ENCODE measurements around the gene GSS. TPM values are rescaled to one million over a fixed set of nuclear protein-coding genes. Genes with fewer than 3 reads are reported as not detected.

The GSS gene
- total and polyA plus RNA-seq, 2 of the 8 experiments (the other 6 are each of a cell fraction or from before 2014, with no cell fraction given), result 34.6 to 43.2 TPM

DNA sequence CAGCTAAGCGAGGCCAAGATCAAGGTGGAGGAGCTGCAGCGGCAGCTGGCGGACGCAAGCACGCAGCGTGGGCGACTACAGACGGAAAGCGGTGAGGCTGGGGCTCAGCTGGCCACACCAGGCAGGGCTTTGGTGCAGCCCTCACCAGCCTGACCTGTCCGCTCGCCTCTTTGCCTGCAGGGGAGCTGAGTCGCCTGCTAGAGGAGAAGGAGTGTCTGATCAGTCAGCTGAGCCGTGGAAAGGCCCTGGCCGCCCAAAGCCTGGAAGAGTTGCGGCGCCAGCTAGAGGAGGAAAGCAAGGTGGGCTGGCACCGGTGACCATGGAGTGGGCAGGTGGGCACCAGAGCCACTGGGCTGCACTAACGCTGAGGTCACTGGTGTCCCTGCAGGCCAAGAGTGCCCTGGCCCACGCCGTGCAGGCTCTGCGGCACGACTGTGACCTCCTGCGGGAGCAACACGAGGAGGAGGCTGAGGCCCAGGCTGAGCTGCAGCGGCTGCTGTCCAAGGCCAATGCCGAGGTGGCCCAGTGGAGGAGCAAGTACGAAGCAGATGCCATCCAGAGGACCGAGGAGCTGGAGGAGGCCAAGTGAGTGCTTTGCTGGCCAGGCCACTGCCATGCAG is 42.8 kb upstream of the GSS start (continued):
- peak in 1 of 2 experiments; percentile 40; a peak in 1 of 4 replicates for TF ChIP-seq SIN3A (conservative IDR thresholded peaks at IDR 0.05 in 1 of 2, IDR thresholded peaks at IDR 0.05 in 1 of 2; ENCODE audit: low read depth in 1 of 2, low read length in 2 of 2)

All from H1 (cell line).